GM19035 (cell line): ENCODE results near the gene EDA2R.

Experiments used
- ATAC-seq: cut with Tn5 transposase; IDR thresholded peaks from one replicate; pipeline ENCODE4 v1.9.1; 2021; ENCODE audit not compliant: unreplicated experiment

The EDA2R gene

GRCh38 chrX:66547847-66548369 is 91.0 kb downstream of the EDA2R start:
- ATAC-seq = no peak
